GM10847 (cell line): Measurements from ENCODE around the gene IRF3.

Experiments used
- POLR2A ChIP-seq: IDR thresholded peaks from 2 replicates; pipeline ENCODE4 v1.6.1; 2011; ENCODE audit not compliant: insufficient read length; ENCODE audit errors: extremely low read depth

IRF3 gene

DNA sequence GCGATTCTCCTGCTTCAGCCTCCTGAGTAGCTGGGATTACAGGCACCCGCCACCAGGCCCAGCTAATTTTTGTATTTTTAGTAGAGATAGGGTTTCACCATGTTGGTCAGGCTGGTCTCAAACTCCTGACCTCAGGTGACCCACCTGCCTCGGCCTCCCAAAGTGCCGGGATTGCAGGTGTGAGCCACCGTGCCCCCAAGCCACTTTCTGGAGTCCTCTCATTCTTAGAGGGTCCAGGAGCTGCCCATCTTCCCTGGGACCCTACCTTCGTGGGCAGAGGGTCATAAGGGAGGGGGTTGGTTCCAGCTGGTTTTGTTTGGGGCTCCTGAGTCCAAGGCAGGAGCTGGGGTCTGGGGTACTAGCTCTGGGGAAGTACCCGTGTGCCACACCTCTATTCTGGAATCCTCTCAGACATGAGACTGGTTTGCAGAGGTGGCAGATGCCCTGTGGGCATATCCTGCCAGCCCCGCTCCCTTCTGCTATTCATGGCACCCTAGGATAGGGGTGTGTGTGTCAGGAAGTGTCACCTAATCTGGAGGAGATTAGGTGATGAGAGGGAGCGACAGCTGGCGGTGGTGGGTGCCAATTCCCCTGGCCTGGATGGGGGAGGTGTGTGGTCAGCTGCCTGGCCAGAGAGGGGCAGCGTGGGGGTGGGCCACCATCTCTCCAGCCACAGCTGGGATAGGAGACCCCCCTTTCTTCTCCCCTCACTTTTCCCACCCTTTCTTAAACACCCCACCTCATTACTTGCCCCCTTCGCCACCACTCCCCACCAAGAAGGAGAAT is 13.5 kb upstream of the IRF3 start:
- TF ChIP-seq POLR2A: no peak

DNA sequence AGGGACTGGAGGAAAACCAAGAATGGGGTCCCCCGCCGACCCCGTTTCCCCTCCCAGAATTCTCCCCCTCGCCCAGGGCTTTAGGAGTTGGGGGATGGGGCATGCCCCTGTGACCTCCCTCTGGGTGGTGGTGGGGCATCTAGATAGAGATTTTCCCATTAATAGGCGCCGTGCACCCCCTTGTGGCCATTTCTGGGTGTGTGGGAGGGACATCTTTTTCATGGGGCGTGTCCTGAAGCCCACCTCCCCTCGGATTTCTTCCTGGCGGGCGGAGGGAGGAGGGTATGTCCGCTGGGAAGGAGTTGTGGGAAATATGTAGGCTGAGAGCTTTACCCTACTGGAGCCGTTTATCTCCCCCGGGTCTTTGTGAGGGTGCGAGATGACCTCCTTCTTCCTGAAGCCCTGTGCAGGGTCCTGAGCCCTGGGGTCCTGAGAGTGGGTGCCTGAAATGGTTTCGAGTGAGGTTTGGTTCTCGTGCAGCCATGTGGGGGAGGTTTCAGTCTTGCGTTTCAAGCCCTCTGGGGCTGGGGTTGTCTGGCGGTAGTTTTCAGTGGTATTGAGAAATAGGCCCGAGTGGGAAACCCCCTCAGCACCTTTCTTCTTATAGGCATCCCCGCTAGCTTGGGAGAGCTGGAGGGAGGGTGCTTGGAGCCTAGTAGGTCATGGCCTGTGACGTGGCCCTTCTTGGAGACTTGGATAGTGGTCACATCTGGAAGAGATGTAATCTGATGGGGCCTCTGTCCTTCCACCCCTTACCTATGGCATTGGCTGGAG is 12.4 kb upstream of the IRF3 start:
- TF ChIP-seq POLR2A: no peak

DNA sequence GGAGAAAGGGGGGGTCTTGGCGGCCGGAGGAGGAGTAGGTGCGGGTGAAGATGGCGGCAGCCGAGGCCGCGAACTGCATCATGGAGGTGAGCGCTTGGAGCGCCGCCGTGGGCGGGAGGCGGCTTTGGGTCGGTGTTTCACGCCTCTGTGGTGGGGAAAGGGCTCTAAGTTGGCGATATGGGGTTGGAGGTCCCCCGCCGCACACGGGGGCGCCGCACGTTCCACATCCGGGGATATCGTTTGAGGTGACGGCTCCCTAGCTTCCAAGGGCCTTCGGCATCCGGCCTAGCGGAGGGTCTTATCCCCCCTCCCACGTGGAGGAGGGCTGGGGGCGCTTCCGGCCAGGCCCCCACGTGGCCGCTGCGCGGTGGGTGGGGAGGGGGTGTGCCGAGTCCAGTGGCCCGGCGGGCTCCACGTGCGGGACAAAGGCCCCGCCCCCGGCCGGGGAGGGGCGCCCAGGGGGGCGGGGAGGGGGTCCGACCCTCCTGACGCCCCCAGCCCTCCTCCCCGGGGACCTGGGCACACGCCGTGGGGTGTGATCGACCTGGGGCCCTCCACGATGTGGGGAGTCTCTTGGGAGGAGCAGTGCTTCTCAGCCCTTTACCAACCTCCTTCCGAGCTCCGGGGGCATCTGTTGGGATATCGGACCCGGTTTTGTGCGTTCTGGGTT is 11.7 kb upstream of the IRF3 start, which contains the start of gene PRMT1:
Gene PRMT1 (plus strand): TSS at position 41 of the 670 bp plus-strand sequence. CDS start 10 bp downstream, at position 51.
- peak; percentile 87 for TF ChIP-seq POLR2A

DNA sequence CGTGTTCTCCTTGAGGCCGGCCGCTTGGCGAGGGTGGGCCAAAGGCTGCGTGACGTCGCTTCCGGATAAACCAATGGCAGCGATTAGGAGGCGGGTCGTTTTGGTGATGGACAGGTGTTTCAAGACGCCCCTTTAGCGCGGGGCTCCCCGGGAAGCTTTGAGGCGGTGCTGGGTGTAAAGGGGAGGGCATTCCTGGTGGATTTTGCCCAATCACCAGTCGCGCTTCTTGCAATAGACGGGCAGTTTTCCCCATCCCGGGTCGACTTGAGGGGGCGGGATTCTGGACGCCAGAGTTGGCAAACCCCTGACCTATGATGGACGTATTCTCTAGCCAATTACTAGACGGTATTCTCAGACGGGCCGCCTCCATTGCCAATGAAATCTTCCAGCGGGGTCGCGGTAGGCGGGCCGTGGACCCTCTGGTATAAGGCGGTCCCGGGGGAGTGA is 11.2 kb upstream of the IRF3 start:
- no peak for TF ChIP-seq POLR2A

DNA sequence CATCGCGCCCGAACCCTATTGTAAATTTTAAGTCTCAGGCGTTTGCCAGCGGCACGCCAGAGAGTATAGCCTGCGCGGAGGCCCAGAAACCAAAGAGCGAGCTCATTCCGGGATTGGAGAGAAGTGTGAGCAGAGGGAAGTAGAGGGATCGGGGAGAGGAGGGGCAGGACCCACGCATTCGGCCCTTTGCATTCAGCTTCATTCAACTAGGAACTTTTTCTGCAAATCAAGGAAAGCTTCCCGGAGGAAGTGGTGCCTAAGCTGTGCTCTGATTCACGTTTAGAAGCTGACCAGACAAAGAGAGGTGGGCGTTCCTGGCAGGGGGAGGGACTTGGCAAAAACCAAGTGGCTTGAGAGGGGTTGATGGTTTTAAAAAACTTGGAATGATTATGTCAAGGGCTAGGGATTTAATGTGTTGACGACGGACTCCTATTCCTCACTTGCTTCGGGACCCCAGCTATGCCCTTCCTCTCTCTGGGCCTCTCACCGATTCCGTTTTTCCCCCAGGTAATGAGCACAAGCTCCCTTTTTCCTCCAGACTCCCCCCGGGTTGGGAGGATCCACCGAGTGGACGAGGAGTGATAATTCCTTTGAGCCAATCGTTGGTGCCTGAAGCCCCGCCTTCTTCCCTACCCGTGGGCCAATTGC is 10.6 kb upstream of the IRF3 start:
- peak; percentile 82 for TF ChIP-seq POLR2A

DNA sequence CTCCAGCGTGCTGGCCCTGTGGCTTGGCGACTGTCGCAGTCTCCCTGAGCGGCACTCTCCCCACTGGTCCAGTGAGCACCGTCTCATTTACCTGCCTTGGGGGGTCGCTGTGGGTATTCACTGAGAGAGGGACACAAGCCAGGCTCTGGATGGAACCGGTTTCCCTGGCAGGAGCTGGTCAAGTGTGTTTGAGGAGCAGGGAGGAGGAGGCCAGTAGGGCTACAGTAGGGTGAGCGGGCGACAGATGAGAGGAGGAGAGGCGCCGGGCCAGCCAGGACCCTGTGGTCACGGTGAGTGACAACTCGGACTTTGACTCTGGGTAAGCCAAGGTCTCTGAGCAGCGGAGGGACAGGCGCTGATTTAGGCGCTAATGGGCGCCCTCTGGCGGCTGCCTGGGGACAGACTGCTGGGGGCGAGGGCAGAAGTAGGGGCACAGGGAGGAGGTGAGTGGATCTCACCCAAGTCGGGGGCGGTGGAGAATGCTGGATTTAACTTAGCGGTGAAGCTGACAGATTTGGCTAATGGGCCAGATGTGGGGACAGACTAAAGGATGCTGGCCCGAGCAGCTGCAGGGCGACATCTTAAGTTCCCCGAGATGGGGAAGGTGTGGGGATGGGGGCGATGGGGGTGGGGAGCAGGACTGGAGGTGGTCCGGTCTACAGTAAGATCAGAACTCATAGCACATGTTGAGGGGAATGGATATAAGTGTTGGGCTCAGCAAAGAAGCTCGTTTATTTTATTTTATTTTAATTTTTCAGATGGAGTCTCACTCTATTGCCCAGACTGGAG is 6.7 kb upstream of the IRF3 start:
- no peak for TF ChIP-seq POLR2A

DNA sequence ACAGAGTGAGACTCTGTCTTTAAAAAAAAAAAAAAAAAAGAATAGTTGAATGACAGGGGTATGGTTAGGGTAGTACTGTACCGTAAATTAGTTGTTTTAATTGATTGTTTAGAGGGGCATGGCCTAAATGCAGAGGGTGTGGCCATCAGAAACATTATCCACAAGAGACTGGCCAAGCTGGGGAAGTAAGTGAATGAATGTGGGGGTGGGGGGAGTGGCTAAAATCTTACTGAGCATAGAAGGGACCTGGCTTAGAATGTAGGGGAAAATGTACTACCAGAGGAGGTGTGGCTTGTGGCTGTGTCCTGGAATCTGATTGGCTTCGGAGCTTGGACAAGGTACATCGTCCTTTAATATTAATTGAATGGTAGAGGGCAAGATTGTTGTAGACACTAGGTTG is 3.9 kb upstream of the IRF3 start:
- no peak for TF ChIP-seq POLR2A

DNA sequence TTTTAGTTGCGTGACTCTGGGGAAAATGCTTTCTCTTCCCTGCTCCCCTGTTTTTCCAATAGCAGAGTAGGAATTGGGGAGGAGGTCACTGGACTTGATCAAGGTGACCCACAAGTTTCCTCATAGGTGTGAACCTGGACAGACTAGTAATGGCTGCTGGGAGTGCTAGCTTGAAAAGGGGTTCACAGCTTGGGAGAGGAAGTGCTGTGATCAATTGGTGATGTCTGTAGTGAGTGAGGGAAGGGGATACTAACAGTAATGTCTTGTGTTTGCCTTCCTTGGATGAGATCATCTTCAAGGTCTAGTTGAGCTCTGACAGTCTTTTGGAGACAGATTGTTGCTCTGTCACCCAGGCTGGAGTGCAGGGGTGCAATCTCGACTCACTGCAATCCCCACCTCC is 1.8 kb upstream of the IRF3 start:
- TF ChIP-seq POLR2A: no peak

DNA sequence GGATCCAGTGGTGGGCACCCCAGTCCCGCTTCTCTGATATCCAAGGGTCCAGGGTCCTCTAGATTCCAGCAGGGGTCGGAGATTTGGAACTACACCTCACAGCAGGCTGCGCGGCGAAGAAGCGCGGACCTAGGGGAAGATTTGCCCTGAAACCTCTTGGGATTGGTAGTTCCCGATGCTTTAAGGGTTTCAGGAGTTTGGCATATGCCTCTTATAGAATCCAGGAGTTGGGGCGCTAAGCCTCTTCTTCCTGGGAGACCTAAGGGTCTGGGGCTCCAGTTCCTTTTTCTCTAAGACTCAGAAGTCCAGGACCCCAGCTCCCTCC is 425 bp upstream of the IRF3 start:
- TF ChIP-seq POLR2A: no peak

DNA sequence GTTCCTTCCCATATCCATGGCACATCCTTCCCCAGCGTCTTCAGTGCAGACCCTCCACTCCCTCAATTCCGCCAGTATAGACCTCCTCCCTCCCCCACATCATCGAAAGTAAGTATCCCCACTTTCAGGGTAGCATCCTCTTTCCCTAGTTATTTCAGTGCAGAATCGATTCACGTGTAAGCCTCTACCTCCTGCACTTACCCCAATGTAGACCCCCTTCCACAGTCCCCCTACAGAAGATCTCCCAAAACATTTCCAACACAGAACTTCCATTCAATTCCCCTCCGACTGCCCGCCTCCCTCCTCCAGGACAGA is 664 bp downstream of the IRF3 start:
- no peak for TF ChIP-seq POLR2A

DNA sequence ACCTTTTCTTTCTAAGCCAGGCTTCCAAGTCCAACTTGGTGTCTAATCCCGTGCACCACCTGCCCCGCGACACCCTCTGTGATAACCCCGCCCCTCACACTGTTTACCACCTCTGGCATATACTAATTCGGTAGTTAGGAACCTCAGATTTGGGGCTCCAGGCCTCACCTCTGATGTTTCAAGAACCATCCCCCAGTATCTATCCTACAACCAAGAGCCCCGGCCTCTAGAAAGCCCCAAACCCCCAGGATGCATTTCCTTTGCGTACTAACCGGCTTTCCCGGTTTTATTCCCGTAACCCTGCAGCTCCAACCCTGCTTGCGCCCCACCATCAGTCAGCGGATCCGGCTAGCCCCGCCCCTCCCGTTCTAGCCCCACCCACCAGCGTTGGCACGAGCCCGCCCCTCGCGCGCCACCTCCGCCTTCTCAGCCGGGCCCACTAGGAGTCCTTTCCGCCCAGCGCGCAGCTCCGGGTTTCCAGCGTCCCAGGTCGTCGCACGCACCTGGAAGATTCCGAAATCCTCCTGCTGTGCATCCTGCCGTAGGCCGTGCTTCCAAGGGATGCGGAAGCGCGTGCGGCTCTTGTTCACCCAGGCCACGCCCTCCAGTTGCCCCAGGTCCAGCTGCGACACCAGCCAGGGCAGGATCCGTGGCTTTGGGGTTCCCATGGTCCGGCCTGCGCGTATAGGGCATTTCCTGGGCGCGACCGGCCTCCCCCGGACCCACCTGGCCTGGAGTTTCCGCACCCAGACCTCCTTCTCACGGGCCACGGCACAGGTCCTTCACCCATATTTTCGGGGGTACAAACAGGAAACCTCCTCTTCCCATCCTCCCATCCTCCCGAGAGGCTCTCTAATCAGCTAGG is 1.3 kb downstream of the IRF3 start:
- TF ChIP-seq POLR2A: peak; percentile 57

DNA sequence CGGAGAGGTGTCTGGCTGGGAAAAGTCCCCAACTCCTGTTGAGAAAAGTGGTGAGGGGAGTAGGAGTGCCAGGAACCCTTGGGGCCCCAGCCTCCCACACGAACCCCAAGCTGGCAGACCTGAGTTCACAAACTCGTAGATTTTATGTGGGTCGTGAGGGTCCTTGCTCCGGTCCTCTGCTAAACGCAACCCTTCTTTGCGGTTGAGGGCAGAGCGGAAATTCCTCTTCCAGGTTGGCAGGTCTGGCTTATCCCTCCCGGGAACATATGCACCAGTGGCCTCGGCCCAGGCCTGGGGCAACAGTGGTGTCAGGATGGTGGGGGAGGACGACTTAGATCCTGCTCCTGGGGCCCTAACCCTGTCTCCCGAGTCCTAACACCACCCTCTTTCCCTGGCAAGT is 2.4 kb downstream of the IRF3 start:
- no peak for TF ChIP-seq POLR2A

DNA sequence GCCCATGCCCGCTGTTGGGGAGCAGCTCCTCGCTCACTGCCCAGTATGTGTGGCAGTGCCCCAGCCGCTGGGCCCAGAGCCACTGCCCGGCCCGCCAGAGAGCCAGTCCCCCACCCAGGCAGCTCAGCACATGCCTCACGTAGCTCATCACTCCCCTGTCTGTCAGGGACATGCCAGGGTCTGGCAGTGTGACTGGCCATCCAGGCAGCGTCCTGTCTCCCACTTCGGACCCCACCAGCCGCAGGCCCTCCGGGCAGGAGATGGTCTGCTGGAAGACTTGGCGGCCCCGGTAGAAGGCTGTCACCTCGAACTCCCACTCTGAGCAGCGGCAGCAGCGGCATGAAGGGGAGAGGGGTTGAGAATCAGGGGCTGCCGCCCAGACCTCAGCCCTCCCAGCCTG is 3.6 kb downstream of the IRF3 start:
- no peak for TF ChIP-seq POLR2A
